ENCODE results near the gene CALHM1.
A peak's percentile ranks its signal among the peaks of the same experiment; 100 is the strongest.

CALHM1 gene

GRCh38 chr10:103455235-103455634 lies 3.5 kb downstream of the CALHM1 start:
- DNase-seq (ENCODE audit: low spot score), result no peak

DNA sequence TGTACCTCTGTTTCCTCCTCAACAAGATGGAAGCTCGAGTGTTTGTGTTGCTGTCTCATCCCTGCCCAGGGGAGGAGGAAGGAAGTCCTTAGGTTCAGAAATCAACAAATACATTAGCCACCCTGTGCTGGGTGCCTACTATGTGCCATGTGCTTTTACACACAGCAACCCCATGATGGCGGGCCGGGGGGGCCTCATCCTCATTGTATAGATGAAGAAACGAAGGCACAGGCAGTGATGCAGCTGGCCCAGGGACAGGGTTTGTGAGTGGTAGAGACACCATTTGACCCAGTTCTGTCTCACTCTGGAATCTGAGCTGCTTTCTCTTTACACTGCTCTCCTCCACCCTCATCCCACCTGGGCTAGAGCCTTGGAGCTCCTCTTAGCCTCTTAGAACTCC lies 4.7 kb downstream of the CALHM1 start:
- DNase-seq (ENCODE audit: low spot score), result no peak

DNA sequence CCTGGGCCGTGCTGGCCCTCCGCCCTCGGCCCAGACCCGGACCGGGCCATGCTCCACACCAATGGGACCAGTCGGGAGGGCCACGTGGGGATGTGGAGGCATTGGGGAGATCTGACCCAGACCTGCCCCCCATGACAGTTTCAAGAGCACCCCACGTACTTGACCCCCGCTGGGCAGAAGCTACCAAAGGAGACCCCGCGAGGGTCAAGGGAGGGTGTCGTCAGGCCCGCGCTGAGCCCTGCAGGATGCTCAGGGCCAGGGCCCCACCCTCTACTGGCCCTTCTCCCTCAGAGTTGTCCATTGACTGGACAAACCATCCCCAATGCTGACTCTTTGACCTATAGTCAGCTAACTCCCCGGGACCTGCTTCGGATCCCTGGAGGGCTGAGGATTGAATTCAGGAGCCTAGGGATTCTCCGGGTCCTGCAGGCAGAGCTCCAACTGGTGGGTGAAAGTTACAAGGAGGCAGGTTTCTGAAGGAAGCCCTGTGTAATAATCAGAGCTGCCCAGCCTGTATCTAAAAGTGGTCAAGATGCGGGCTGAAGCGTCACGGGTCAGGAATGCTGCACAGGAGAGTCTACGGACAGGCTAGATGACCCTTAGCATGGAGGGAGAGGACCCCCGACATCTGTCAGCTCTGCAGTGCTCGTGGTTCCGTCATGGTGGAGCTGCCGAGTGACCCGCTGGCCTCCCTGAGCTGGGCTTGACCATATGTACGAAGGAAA lies 6.0 kb downstream of the CALHM1 start:
- DNase-seq (ENCODE audit: low spot score), result no peak

- DNase-seq (ENCODE audit: low spot score), result peak; percentile 51
Measured at GRCh38 chr10:103451831-103452505, 6.7 kb downstream of the CALHM1 start, which contains the start of gene CALHM2. Gene CALHM2 (minus strand): TSS chr10:103452370. CDS start chr10:103449941, 2,429 bp downstream.

DNA sequence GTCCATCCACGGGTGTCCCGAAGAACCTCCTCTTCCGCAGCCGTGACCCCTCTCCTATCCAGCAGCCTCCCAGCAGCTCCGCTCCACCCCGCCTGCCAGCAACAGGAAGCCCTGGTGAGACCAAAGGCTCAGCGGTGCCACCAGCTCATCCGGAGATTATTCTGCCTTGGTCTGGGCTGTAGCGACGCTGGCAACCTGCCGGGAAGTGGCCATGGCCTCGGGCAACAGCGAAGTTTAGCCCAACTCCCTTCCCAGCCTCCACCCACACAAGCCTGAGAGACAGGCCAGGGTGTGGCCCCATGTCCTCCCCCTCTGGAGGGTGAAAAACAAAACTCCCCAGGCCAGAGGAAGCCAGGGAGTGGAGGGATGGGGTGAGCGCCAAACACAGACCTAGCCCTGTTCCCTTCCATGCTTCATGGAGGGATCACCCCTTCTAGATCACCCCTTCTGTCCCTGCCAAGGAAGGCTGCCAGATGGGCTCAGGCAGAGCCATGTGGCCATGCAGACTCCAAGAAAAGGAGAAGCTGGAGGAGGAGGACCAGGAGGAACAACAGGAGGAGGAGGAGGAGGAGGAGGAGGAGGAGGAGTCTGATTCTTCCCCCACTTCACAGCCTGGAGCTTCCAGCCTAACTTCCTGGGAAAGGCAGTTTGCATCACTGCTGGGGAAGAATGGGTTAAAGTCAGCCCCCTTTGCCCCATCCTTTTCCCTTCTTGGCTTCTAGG lies 7.4 kb downstream of the CALHM1 start:
- peak; percentile 55 for DNase-seq (ENCODE audit: low spot score)

GRCh38 chr10:103450201-103450695 lies 8.5 kb downstream of the CALHM1 start:
- DNase-seq (ENCODE audit: low spot score), result no peak

GRCh38 chr10:103449208-103450144 lies 9.2 kb downstream of the CALHM1 start:
- no peak for DNase-seq (ENCODE audit: low spot score)

DNA sequence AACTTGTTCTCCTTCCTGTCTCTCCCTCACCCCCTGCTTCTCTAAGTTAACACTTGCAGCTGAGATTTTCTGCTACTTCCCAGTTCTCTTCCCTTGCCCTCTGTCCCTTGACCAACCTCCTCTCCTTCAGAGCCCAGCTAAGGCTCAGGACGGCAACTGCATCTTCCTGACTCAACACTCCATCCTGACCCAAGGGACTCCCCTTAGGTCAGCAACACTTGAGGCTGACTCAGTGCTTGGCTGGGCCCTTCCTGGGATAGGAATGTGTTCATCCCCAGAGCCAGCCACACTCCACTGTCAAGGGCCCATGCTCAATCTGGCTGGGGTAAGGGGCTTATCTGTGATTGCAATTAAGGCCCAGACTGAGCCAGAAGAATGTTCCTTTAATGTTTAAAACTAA lies 10.0 kb downstream of the CALHM1 start:
- DNase-seq (ENCODE audit: low spot score), result no peak

- DNase-seq (ENCODE audit: low spot score), result no peak
Measured at GRCh38 chr10:103447187-103447586, 11.5 kb downstream of the CALHM1 start.

DNA sequence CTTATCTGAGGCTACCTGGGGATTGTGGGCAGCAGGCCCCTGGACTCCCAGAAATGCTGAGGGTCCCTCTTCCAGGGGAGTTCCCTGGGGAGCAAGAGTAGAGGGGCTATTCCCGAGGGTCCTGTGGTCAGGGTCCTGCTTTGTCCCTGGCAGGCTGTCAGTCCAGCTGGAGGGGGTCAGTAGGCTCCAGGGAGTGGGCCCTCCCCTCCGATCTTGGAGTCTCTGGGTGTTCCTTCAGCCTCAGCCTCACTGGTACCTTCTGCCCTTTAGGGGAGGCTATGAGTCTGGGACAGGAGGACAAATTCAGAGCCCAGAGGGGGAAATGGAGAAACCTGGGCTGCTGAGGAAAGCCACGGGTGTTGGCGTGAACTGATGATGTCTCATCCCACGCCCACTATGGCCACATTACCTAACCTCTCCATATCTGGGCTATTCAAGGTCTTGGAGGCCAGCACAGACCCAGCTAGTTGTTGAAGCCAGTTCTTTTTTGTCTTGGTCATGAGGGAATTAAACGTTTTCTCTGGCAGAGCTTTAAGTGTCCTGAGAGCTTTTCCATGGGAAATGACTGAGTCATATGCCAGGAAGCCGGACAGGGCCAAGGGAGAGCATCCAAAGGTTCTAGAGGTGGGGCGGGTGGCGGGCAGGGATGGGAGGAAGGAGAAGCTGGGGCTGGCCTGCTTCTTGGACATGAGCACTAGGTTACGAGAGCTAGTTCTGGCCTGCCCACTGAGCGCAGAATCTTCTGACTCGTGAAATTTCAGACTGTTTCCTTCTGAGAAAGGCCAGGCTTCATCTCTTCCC lies 12.7 kb downstream of the CALHM1 start:
- no peak for DNase-seq (ENCODE audit: low spot score)

DNA sequence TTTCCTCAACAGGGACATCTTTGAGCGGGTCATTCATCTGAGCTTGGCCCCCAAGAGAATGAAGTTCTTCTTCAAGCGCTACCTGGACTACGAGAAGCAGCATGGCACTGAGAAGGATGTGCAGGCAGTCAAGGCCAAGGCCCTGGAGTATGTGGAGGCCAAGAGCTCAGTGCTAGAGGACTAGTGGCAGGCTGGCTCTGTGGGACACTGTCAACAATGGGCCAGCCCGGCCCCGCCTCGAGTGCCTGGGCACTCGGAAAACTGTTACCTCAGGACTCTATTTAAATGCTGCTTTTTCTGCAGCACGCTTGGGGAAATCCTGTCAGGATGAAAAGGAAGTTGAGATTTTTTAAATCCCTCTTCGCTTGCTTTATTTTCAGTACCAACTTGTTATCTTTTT lies 13.3 kb downstream of the CALHM1 start:
- DNase-seq (ENCODE audit: low spot score), result no peak

GRCh38 chr10:103444478-103444877 lies 14.2 kb downstream of the CALHM1 start:
- DNase-seq (ENCODE audit: low spot score), result no peak

DNA sequence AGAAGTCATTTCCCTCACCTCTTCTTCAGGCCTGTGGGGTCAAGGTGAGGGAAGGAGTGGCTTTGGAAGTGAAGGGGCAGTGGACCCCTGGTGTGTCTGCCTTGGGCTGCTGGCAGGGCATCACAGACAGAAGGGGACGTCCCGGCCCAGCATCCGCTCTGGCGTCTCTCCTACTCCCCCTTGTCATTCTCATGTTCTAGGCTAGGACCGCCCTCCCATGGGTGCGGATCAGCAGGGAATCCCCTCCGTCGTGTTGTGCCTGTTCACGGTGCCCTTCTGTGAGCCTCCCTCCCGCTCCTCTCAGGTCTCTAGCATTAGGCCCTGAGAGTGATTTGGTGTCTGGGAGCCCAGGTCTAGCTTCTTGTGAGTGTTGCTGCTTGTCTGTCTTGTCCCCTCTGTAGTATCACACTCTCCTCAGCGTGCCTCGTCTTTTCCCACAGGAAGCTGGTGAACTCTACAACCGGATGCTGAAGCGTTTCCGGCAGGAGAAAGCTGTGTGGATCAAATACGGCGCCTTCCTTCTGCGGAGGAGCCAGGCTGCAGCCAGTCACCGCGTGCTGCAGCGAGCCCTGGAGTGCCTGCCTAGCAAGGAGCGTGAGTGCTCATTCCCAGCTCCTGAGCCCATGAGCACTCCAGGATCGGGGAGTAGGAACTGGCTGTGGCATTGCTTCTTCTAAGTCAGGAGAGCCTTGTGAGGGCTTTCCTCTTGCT lies 15.1 kb downstream of the CALHM1 start:
- DNase-seq (ENCODE audit: low spot score), result no peak

GRCh38 chr10:103442031-103442461 lies 16.7 kb downstream of the CALHM1 start:
- no peak for DNase-seq (ENCODE audit: low spot score)

DNA sequence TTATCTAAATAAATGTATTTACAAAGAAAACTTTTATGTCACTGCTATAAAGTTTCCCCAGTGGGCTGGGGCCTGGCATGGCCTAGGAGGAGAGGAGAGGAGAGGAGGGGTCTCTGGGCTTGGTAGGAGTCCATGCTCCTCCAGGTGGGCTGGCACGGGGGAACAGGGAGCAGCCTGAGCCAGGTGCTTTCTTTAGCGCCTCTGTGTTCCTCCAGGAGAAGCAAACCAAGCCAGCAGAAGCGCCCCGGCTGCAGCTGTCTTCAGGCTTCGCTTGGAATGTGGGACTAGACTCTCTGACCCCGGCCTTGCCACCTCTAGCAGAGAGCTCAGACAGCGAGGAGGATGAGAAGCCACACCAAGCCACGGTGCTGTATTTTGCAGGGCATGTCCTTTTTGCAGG lies 17.1 kb downstream of the CALHM1 start:
- no peak for DNase-seq (ENCODE audit: low spot score)

GRCh38 chr10:103441206-103441605 lies 17.5 kb downstream of the CALHM1 start:
- no peak for DNase-seq (ENCODE audit: low spot score)

- DNase-seq (ENCODE audit: low spot score), result no peak
Measured at GRCh38 chr10:103440416-103440815, 18.3 kb downstream of the CALHM1 start.

DNA sequence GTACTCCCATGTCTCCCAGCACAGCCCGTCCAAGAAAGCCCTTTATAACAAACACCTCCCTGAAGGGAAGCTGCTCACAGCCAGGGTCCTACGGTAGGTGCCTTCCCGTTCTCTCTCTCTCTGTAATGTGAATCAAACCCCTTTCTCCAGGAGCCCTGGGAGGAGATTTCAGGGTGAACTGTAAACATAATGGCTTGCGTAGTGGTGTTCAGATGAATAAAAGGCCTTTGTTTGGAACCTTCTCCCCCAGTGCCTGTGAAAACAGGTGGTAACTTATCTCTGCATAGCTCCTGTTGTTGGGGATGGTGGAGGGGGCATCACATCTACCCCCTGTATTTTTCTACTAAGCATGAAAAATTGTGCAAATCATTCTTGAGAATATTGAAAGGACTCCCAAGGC lies 18.9 kb downstream of the CALHM1 start:
- DNase-seq (ENCODE audit: low spot score), result no peak

DNA sequence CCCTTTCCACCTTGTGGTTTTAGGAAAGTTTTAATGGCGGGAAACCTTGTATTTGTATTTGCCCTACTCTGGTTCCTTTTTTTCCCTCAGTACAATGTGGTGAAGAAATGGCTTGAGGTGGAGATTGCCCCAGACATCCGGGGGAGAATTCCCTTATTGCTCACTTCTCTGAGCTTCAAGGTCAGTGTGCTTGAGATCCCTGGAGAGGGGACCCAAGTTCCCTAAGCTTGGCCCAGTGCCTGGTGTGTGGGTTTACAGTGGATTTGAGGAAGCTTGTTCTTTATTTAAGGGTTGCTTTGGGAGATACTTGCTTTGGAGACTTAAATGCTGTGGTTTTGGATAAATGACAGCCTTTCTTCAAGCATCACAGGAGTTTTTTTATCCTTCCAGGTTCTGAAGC lies 24.8 kb downstream of the CALHM1 start:
- DNase-seq (ENCODE audit: low spot score), result no peak

GRCh38 chr10:103431902-103432301 lies 26.8 kb downstream of the CALHM1 start:
- no peak for DNase-seq (ENCODE audit: low spot score)

Data from CD4-positive, alpha-beta T cell treated with Interleukin-2 at 100 ng/mL for 4 hours (primary cell).